OCI-LY7 (cell line): ENCODE results near the gene TMX3. TPM values are rescaled to one million over a fixed set of nuclear protein-coding genes. Genes with fewer than 3 reads are reported as not detected.

ENCODE experiments used
- BruUV-seq: library from RNA; stranded (reverse); fragments of 400-500 nt; replicated peaks from 2 replicates; lab custom pipeline; 2021; lab: Mats Ljungman, UMichigan
- CTCF ChIA-PET: fragments of 300-600 bp; sonication (Branson Sonifier 250); formaldehyde crosslinking; loops from one replicate; lab custom pipeline; 2022; ENCODE audit warnings: antibody characterized with exemption; ENCODE audit not compliant: unreplicated experiment; lab: Charles Lee
- POLR2A ChIA-PET: fragments of 300-600 bp; sonication (Branson Sonifier 250); formaldehyde crosslinking; loops from one replicate; lab custom pipeline; 2022; ENCODE audit warnings: antibody characterized with exemption; lab: Charles Lee
- DNase-seq: peaks from one replicate; pipeline ENCODE4 v3.0.0-alpha.2; 2015; ENCODE audit warnings: low spot score
- H2AFZ ChIP-seq: fragments of 200-600 bp; sonication (generic), shearing (Covaris generic); 2 replicates; pipeline ENCODE4 v1.6.1; 2014; ENCODE audit warnings: mild to moderate bottlenecking, antibody characterized with exemption, low read length, moderate library complexity
- H3K27ac ChIP-seq: fragments of 200-600 bp; sonication (generic); 2 replicates; pipeline ENCODE4 v1.5.1; 2014; ENCODE audit warnings: mixed run types, low read depth, mild to moderate bottlenecking, moderate library complexity, low read length, inconsistent platforms; ENCODE audit not compliant: poor library complexity, severe bottlenecking
- H3K36me3 ChIP-seq: fragments of 200-600 bp; sonication (generic); 2 replicates; pipeline ENCODE4 v1.6.1; 2014; ENCODE audit warnings: mild to moderate bottlenecking, antibody characterized with exemption, low read length, moderate library complexity, mixed read lengths; ENCODE audit not compliant: insufficient read depth
- H3K4me1 ChIP-seq: fragments of 200-600 bp; sonication (generic); 2 replicates; pipeline ENCODE4 v1.5.1; 2014; ENCODE audit warnings: mild to moderate bottlenecking, low read length; ENCODE audit not compliant: insufficient read depth, poor library complexity, severe bottlenecking
- H3K4me2 ChIP-seq: fragments of 200-600 bp; sonication (generic); 2 replicates; pipeline ENCODE4 v1.6.1; 2014; ENCODE audit warnings: mild to moderate bottlenecking, low read length
- H3K4me3 ChIP-seq: fragments of 200-600 bp; sonication (generic); 2 replicates; pipeline ENCODE4 v1.5.1; 2014; ENCODE audit warnings: mild to moderate bottlenecking, low read depth, low read length; ENCODE audit not compliant: poor library complexity, severe bottlenecking
- H3K79me2 ChIP-seq: fragments of 200-600 bp; sonication (generic); 2 replicates; pipeline ENCODE4 v1.6.1; 2016; ENCODE audit warnings: low read depth, mild to moderate bottlenecking, low read length, moderate library complexity, mixed read lengths; ENCODE audit not compliant: insufficient read depth
- H3K9me2 ChIP-seq: fragments of 200-600 bp; sonication (generic); 2 replicates; pipeline ENCODE4 v1.6.1; 2016; ENCODE audit warnings: mild to moderate bottlenecking, low read length, mixed read lengths; ENCODE audit not compliant: insufficient read depth
- H3K9me3 ChIP-seq: fragments of 200-600 bp; sonication (generic); 2 replicates; pipeline ENCODE4 v1.6.1; 2014; ENCODE audit warnings: mild to moderate bottlenecking, mixed run types, low read length, mixed read lengths
- H4K20me1 ChIP-seq: fragments of 200-600 bp; sonication (generic); 2 replicates; pipeline ENCODE4 v1.6.1; 2014; ENCODE audit warnings: mild to moderate bottlenecking, antibody characterized with exemption, low read length, moderate library complexity, mixed read lengths; ENCODE audit not compliant: insufficient read depth
- EZH2phosphoT487 ChIP-seq: fragments of 200-600 bp; sonication (generic); IDR thresholded peaks from 2 replicates; pipeline ENCODE4 v1.6.1; 2018; ENCODE audit warnings: low read depth, borderline replicate concordance, mild to moderate bottlenecking, mixed run types, antibody characterized with exemption, low read length, moderate library complexity, mixed read lengths
- intact Hi-C: fragments of 100-400 bp; cut with micrococcal nuclease; formaldehyde crosslinking; loops from one replicate; pipeline ENCODE4 v1.10.0; 2022; ENCODE audit not compliant: unreplicated experiment
- total RNA-seq, 2 experiments: library from RNA; depleted of rRNA in 1 of 2; stranded (reverse); fragments of >200 nt in 1 of 2; shearing (Covaris generic) in 1 of 2; gene quantifications; 2 replicates each; pipeline ENCODE4 v1.2.3, GENCODE V29; 2014 to 2022
- TF ChIP-seq, protein P1 (sequence below): fragments of 200-600 bp; sonication (generic); conservative IDR thresholded peaks from 2 replicates; pipeline ENCODE4 v1.5.1; 2014; ENCODE audit warnings: mild to moderate bottlenecking, antibody characterized with exemption, low read length, moderate library complexity, mixed read lengths

Gene TMX3
- total RNA-seq, 2 experiments from 2014 or later = 14.8 to 25.9 TPM

GRCh38 chr18:68699043-68699442 is 15.9 kb downstream of the TMX3 start:
- Histone ChIP-seq H3K4me2 (no peak overlapping the region), H4K20me1 (no peaks in the 10 kb centered on the region), H3K4me1 (no peaks in the 10 kb centered on the region), H2AFZ (no peak overlapping the region), H3K36me3 (peaks cover 48% of the 10 kb centered on the region), H3K79me2 (no peaks in the 10 kb centered on the region), H3K27ac (no peak overlapping the region), H3K9me3 (no peaks in the 10 kb centered on the region), H3K9me2 (no peaks in the 10 kb centered on the region), H3K4me3 (no peak overlapping the region)
- CTCF ChIA-PET = no interaction called here
- intact Hi-C loops = no loop called here
- BruUV-seq = no TSS peak
- no peak for DNase-seq
- POLR2A ChIA-PET = no interaction called here
- no peak for TF ChIP-seq EZH2phosphoT487

DNA sequence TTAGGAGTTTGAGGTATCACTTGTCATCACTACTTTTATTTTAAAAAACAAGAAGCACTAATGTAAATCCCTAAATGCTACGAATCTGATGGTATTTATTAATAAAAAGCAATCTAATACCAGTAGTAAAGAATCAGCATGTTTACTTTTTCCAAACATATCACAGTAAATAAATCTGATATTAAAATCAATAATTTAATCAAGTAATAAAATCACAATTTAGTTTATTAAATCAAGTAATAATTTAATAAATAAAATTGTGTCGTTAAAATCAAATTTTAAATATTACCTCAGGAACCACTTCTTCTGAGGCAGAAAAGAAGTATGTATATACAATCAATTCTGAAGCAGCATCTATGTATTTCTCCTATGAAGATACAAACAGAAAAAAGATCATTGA is 18.0 kb downstream of the TMX3 start:
- Histone ChIP-seq H3K4me2 (no peak overlapping the region), H4K20me1 (no peaks in the 10 kb centered on the region), H3K9me3 (no peaks in the 10 kb centered on the region), H3K4me3 (no peak overlapping the region), H3K4me1 (no peaks in the 10 kb centered on the region), H2AFZ (no peak overlapping the region), H3K27ac (no peak overlapping the region), H3K79me2 (no peaks in the 10 kb centered on the region), H3K9me2 (no peaks in the 10 kb centered on the region), H3K36me3 (peaks cover 57% of the 10 kb centered on the region)
- ChIA-PET POLR2A (no interaction called here), CTCF (no interaction called here)
- intact Hi-C loops = no loop called here
- no peak for TF ChIP-seq EZH2phosphoT487
- TF ChIP-seq, protein P1, sequence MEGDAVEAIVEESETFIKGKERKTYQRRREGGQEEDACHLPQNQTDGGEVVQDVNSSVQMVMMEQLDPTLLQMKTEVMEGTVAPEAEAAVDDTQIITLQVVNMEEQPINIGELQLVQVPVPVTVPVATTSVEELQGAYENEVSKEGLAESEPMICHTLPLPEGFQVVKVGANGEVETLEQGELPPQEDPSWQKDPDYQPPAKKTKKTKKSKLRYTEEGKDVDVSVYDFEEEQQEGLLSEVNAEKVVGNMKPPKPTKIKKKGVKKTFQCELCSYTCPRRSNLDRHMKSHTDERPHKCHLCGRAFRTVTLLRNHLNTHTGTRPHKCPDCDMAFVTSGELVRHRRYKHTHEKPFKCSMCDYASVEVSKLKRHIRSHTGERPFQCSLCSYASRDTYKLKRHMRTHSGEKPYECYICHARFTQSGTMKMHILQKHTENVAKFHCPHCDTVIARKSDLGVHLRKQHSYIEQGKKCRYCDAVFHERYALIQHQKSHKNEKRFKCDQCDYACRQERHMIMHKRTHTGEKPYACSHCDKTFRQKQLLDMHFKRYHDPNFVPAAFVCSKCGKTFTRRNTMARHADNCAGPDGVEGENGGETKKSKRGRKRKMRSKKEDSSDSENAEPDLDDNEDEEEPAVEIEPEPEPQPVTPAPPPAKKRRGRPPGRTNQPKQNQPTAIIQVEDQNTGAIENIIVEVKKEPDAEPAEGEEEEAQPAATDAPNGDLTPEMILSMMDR = no peak
- no peak for DNase-seq
- BruUV-seq = no TSS peak

GRCh38 chr18:68694316-68694715 is 20.6 kb downstream of the TMX3 start:
- CTCF ChIA-PET = no interaction called here
- no TSS peak for BruUV-seq
- H3K36me3 ChIP-seq = peaks cover 49% of the 10 kb centered on the region
- intact Hi-C loops = no loop called here
- no peaks in the 10 kb centered on the region for H3K4me1 ChIP-seq
- no peaks in the 10 kb centered on the region for H3K79me2 ChIP-seq
- H4K20me1 ChIP-seq = no peaks in the 10 kb centered on the region
- POLR2A ChIA-PET = no interaction called here
- no peak for DNase-seq
- H3K27ac ChIP-seq = no peak overlapping the region
- H3K9me2 ChIP-seq = no peaks in the 10 kb centered on the region
- no peaks in the 10 kb centered on the region for H3K9me3 ChIP-seq
- no peak overlapping the region for H2AFZ ChIP-seq
- no peak overlapping the region for H3K4me2 ChIP-seq
- H3K4me3 ChIP-seq = no peak overlapping the region
- no peak for TF ChIP-seq EZH2phosphoT487
- TF ChIP-seq, protein P1 = no peak
